Measurements from ENCODE around the gene ZBTB25.

ZBTB25 gene

GRCh38 chr14:64542836-64543201 is 39.2 kb upstream of the ZBTB25 start:
- Histone ChIP-seq H3K4me3 (peak overlapping the region; percentile 77), H3K27ac (no peak overlapping the region)
- no peak for DNase-seq (ENCODE audit: low spot score)
- TF ChIP-seq CTCF (IDR thresholded peaks at IDR 0.05), result no peak

- DNase-seq (ENCODE audit: low spot score), result no peak
- no peak overlapping the region for H3K27ac ChIP-seq
- no peak for TF ChIP-seq CTCF (IDR thresholded peaks at IDR 0.05)
- H3K4me3 ChIP-seq, result peak overlapping the region; percentile 77
These were observed 38.6 kb upstream of the ZBTB25 start for GRCh38 chr14:64541972-64542835.

- TF ChIP-seq CTCF (IDR thresholded peaks at IDR 0.05), result no peak
- Histone ChIP-seq H3K4me3 (peak overlapping the region; percentile 77), H3K27ac (no peak overlapping the region)
- no peak for DNase-seq (ENCODE audit: low spot score)
These were observed 37.8 kb upstream of the ZBTB25 start for GRCh38 chr14:64541261-64541971.

GRCh38 chr14:64540208-64541202 is 36.9 kb upstream of the ZBTB25 start, which contains the start of gene HSPA2:
HSPA2 (plus strand) TSS chr14:64540741; CDS start chr14:64540850, 109 bp downstream.
- peak; percentile 100 for DNase-seq (ENCODE audit: low spot score)
- TF ChIP-seq CTCF (IDR thresholded peaks at IDR 0.05), result peak; percentile 73
- H3K27ac ChIP-seq, result peak within 1 kb of the TSS; percentile 82 to 95
- peak within 1 kb of the TSS; percentile 77 for H3K4me3 ChIP-seq

GRCh38 chr14:64536488-64537245 is 33.0 kb upstream of the ZBTB25 start:
- Histone ChIP-seq H3K27ac (no peak overlapping the region), H3K4me3 (no peak overlapping the region)
- no peak for DNase-seq (ENCODE audit: low spot score)
- TF ChIP-seq CTCF (IDR thresholded peaks at IDR 0.05), result no peak

GRCh38 chr14:64531567-64531966 is 27.9 kb upstream of the ZBTB25 start:
- no peak for DNase-seq (ENCODE audit: low spot score)

More at GRCh38 chr14:64531567-64531966, 27.9 kb upstream of the ZBTB25 start:
- H3K27ac ChIP-seq, result no peak overlapping the region
- no peak for TF ChIP-seq CTCF (IDR thresholded peaks at IDR 0.05)
- H3K4me3 ChIP-seq, result no peak overlapping the region

Measured in coronary artery (tissue), 2 donors.